Neural crest cell (in vitro differentiated cells): Measurements from ENCODE around the gene PIK3CD. TPM values are rescaled to one million over a fixed set of nuclear protein-coding genes. Genes with fewer than 3 reads are reported as not detected.
A peak's percentile ranks its signal among the peaks of the same experiment; 100 is the strongest.

Experiments used
- DNase-seq: peaks from one replicate; pipeline ENCODE4 v3.0.0; 2021; ENCODE audit warnings: low read depth, mixed read lengths, low spot score
- H3K27ac Mint-ChIP-seq: one replicate; pipeline ENCODE4 v1.8.0; 2021; ENCODE audit warnings: mild to moderate bottlenecking, mixed read lengths; ENCODE audit not compliant: unreplicated experiment
- H3K27me3 Mint-ChIP-seq: 2 replicates; pipeline ENCODE4 v1.8.0; 2021; ENCODE audit warnings: low read depth, mild to moderate bottlenecking, mixed read lengths
- H3K36me3 Mint-ChIP-seq: 2 replicates; pipeline ENCODE4 v1.8.0; 2021; ENCODE audit warnings: low read depth, mild to moderate bottlenecking, mixed read lengths
- H3K4me1 Mint-ChIP-seq: 2 replicates; pipeline ENCODE4 v1.8.0; 2021; ENCODE audit warnings: mixed read lengths
- H3K4me3 Mint-ChIP-seq: one replicate; pipeline ENCODE4 v1.8.0; 2021; ENCODE audit warnings: mild to moderate bottlenecking, mixed read lengths
- H3K9me3 Mint-ChIP-seq: 2 replicates; pipeline ENCODE4 v1.8.0; 2021; ENCODE audit warnings: mixed read lengths
- CTCF ChIP-seq: fragments of 200-600 bp; sonication (generic); conservative IDR thresholded peaks from 2 replicates; pipeline ENCODE4 v1.5.0; 2021; ENCODE audit warnings: antibody characterized with exemption, mild to moderate bottlenecking
- total RNA-seq: library from RNA; stranded (reverse); gene quantifications from 2 replicates; pipeline ENCODE4 v1.2.1, GENCODE V29; 2021

Gene PIK3CD
- total RNA-seq, 1 donor from 2014 or later = 1.9 TPM

- DNase-seq = no peak
- TF ChIP-seq CTCF = no peak
- Mint-ChIP-seq H3K27me3 (peaks cover 61% of the 10 kb centered on the region), H3K4me3 (no peak overlapping the region), H3K9me3 (no peaks in the 10 kb centered on the region), H3K4me1 (peaks cover 8% of the 10 kb centered on the region), H3K27ac (no peak overlapping the region), H3K36me3 (no peaks in the 10 kb centered on the region)
Observed at GRCh38 chr1:9654051-9654833, 2.7 kb downstream of the PIK3CD start.

DNA sequence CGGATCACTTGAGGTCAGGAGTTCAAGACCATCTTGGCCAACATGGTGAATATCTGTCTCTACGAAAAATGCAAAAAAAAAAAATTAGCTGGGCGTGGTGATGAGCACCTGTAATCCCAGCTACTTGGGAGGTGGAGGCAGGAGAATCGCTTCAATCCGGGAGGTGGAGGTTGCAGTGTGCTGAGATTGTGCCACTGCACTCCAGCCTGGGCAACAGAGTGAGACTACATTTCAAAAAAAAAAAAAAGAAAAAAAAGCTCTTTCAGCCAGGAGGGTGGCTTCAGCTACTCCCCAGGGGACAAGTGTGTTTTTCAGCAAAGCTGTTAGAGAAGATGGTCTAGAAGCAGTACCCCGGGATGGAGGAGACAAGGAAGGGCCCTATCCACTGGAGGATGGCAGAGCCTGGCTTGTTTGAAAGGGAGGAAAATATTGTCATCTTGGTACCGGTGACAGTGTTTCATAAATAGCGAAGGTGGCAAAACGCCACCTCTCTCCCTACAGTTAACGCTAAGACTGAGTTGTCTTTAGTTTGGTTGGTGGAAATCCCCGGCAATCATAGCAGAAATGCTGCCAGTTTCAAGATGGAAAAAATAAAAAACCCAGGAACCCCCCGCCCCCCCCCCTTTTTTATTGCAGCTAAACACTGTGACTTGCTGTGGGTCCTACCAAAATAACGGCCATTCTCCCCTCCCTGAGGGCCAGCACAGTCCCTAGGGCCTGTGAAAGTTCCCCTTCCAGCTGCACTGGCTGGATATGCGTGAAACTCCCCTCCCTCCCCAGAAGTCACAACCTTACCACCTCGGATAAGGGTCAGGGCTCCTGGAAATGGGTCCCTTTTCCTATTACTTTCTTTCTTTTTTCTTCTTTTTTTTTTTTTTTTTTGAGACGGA, 3.5 kb downstream of the PIK3CD start:
- H3K9me3 Mint-ChIP-seq = no peaks in the 10 kb centered on the region
- peaks cover 53% of the 10 kb centered on the region for H3K27me3 Mint-ChIP-seq
- no peak overlapping the region for H3K4me3 Mint-ChIP-seq
- no peaks in the 10 kb centered on the region for H3K36me3 Mint-ChIP-seq
- no peak for DNase-seq
- H3K4me1 Mint-ChIP-seq = peaks cover 8% of the 10 kb centered on the region
- no peak for TF ChIP-seq CTCF
- peak overlapping the region; percentile 16 for H3K27ac Mint-ChIP-seq

GRCh38 chr1:9655836-9656235, 4.3 kb downstream of the PIK3CD start:
- no peak overlapping the region for H3K4me3 Mint-ChIP-seq
- peaks cover 8% of the 10 kb centered on the region for H3K4me1 Mint-ChIP-seq
- no peaks in the 10 kb centered on the region for H3K36me3 Mint-ChIP-seq
- H3K27me3 Mint-ChIP-seq = peaks cover 45% of the 10 kb centered on the region
- H3K9me3 Mint-ChIP-seq = no peaks in the 10 kb centered on the region
- no peak for DNase-seq
- no peak for TF ChIP-seq CTCF
- no peak overlapping the region for H3K27ac Mint-ChIP-seq

DNA sequence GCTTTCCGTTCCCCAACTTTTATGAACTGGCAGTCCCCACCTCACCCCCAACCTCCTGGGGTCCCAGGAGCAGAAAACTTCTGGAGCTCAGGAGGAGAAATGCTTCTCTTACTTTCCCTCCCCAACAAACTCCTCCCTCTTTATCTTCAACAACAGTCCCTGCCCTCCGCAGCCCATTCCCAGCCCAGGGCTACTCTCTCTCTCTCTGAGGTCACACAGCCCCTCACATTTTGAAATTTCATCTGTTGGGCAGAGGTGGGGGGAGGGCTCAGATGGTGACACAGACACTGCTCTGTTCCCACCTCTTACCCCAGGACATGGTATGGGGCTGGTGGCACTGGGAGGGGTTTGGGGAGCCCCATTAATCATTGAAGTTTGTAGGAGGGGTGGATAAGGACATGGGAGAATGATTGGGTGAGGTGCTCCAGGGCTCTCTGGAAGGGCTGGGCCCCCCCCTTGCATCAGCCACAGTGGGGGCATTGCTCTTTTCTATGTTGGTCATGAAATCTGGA, 6.0 kb downstream of the PIK3CD start:
- Mint-ChIP-seq H3K27ac (no peak overlapping the region), H3K4me1 (peaks cover 4% of the 10 kb centered on the region)
- no peak for DNase-seq

More for the DNA sequence above, 6.0 kb downstream of the PIK3CD start:
- H3K9me3 Mint-ChIP-seq = no peaks in the 10 kb centered on the region
- peaks cover 37% of the 10 kb centered on the region for H3K27me3 Mint-ChIP-seq
- no peaks in the 10 kb centered on the region for H3K36me3 Mint-ChIP-seq
- H3K4me3 Mint-ChIP-seq = no peak overlapping the region
- no peak for TF ChIP-seq CTCF
